HL-60 (cell line): ENCODE measurements around the gene BLM.

Source experiments
- DNase-seq, 2 experiments: peaks; one replicate each; pipeline ENCODE4 v3.0.0-alpha.2; 2010 to 2020; ENCODE audit warnings: low read depth in 1 of 2, low spot score in 1 of 2
- H3K27ac ChIP-seq: fragments of 250-450 bp; sonication (Bioruptor Pico); replicated peaks from 2 replicates; pipeline ENCODE4 v1.5.1; 2020; ENCODE audit warnings: mild to moderate bottlenecking, moderate library complexity
- H3K27me3 ChIP-seq: fragments of 250-450 bp; sonication (Bioruptor Pico); 2 replicates; pipeline ENCODE4 v1.5.1; 2021; ENCODE audit warnings: mild to moderate bottlenecking, moderate library complexity; ENCODE audit not compliant: insufficient read depth, poor library complexity, severe bottlenecking
- H3K4me3 ChIP-seq: replicated peaks from 2 replicates; pipeline ENCODE4 v1.5.1; 2011; ENCODE audit warnings: mild to moderate bottlenecking, control low read depth, low read length; ENCODE audit not compliant: insufficient read depth
- CTCF ChIP-seq: IDR thresholded peaks from one replicate; pipeline ENCODE4 v1.5.1; 2011; ENCODE audit warnings: low read length, control low read depth, inconsistent platforms; ENCODE audit not compliant: insufficient read depth
- GABPA ChIP-seq: IDR thresholded peaks from 2 replicates; pipeline ENCODE4 v1.6.1; 2012; ENCODE audit warnings: low read depth
- POLR2AphosphoS5 ChIP-seq: IDR thresholded peaks from 2 replicates; pipeline ENCODE4 v1.6.1; 2012; ENCODE audit warnings: low read depth
- REST ChIP-seq: IDR thresholded peaks from 2 replicates; pipeline ENCODE4 v1.6.1; 2012; ENCODE audit warnings: low read depth; ENCODE audit not compliant: insufficient replicate concordance
- SPI1 ChIP-seq: IDR thresholded peaks from 2 replicates; pipeline ENCODE4 v1.6.1; 2012; ENCODE audit warnings: low read depth, mild to moderate bottlenecking, borderline replicate concordance

Gene BLM

GRCh38 chr15:90690585-90690984 is 26.6 kb upstream of the BLM start:
- Histone ChIP-seq H3K4me3 (no peak overlapping the region), H3K27ac (no peak overlapping the region), H3K27me3 (no peaks in the 10 kb centered on the region)
- DNase-seq: no peak
- TF ChIP-seq SPI1 (no peak), REST (no peak), POLR2AphosphoS5 (no peak)

GRCh38 chr15:90691369-90691768 is 25.8 kb upstream of the BLM start:
- no peak overlapping the region for H3K27ac ChIP-seq
- no peak overlapping the region for H3K4me3 ChIP-seq
- H3K27me3 ChIP-seq: no peaks in the 10 kb centered on the region
- DNase-seq: no peak
- TF ChIP-seq REST (no peak), CTCF (no peak), GABPA (no peak), POLR2AphosphoS5 (no peak), SPI1 (no peak)

GRCh38 chr15:90691982-90692773 is 25.0 kb upstream of the BLM start:
- TF ChIP-seq REST (no peak), POLR2AphosphoS5 (no peak), CTCF (no peak), GABPA (no peak), SPI1 (no peak)
- Histone ChIP-seq H3K27me3 (no peaks in the 10 kb centered on the region), H3K4me3 (no peak overlapping the region), H3K27ac (no peak overlapping the region)
- DNase-seq: no peak
